GM12873 (cell line): ENCODE results near the gene C17orf75.

Experiments
- TF ChIP-seq, protein P1 (sequence below): IDR thresholded peaks from 2 replicates; pipeline ENCODE4 v1.5.1; 2012; ENCODE audit warnings: low read depth, mild to moderate bottlenecking, moderate library complexity, low read length, control low read depth; ENCODE audit not compliant: insufficient read depth; ENCODE audit errors: missing control alignments

The C17orf75 gene

DNA sequence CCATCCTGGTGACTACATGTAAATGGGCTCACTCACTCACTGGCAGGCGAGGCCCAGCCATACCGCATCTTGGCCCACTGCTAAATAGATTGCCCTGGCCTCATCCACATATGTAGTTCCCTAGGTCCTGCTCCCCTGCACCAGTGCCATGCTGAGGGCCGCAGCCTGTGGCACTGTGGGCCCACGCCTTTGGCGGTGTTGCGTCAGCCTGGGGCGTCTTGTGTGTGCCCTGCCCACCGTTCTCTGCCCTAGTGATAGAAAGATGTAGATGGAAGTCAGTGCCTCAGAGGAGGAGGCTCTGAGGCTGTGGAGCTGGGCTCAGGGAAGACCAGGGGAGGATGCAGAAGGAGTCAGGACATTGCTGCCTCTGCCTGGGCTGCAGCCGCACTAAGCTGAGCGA lies 18.9 kb downstream of the C17orf75 start:
- TF ChIP-seq, protein P1, sequence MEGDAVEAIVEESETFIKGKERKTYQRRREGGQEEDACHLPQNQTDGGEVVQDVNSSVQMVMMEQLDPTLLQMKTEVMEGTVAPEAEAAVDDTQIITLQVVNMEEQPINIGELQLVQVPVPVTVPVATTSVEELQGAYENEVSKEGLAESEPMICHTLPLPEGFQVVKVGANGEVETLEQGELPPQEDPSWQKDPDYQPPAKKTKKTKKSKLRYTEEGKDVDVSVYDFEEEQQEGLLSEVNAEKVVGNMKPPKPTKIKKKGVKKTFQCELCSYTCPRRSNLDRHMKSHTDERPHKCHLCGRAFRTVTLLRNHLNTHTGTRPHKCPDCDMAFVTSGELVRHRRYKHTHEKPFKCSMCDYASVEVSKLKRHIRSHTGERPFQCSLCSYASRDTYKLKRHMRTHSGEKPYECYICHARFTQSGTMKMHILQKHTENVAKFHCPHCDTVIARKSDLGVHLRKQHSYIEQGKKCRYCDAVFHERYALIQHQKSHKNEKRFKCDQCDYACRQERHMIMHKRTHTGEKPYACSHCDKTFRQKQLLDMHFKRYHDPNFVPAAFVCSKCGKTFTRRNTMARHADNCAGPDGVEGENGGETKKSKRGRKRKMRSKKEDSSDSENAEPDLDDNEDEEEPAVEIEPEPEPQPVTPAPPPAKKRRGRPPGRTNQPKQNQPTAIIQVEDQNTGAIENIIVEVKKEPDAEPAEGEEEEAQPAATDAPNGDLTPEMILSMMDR: no peak

DNA sequence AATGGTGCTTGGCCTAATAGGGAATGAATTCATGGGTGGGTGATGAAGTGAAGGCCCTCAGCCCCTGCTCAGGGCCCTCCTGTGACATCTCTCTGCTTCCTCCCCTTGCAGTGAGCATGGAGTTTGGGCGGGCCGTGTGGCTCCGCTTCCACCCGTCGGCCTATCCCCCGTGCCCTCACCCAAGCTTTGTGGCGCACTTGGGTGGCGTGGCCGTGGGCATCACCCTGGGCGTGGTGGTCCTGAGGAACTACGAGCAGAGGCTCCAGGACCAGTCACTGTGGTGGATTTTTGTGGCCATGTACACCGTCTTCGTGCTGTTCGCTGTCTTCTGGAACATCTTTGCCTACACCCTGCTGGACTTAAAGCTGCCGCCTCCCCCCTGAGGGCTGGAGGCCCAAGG lies 21.1 kb downstream of the C17orf75 start:
- TF ChIP-seq, protein P1: no peak

DNA sequence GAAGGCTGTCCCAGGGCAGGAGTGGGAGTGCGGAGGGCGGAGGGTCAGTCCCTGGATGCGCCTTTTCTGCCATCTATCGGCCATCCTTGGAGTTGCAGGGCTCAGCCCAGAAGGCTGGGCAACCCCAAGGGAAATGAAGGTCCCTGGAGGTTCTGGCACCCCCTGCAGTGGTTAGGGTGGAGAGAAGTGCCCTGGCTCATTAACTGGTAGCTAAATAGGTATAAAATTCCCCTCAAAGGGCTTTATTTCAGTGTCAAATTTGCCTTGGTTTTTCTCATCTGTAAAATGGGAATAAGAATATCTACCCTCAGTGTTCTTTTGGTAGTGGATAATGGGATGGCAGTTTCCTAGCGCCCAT lies 22.4 kb downstream of the C17orf75 start:
- TF ChIP-seq, protein P1: peak; percentile 99

DNA sequence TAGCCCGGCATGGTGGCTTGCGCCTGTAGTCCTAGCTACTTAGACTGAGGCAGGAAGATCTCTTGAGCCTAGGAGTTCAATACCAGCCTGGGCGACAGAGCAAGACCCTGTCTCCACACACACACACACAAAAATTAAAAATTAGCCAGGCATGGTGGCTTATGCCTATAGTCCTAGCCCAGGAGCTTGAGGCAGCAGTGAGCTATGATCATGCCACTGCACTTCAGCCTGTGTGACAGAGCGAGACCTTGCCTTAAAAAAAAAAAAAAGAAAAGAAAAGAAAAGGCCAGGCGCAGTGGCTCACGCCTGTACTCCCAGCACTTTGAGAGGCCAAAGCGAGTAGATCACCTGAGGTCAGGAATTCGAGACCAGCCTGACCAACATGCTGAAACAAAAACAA lies 23.9 kb downstream of the C17orf75 start:
- TF ChIP-seq, protein P1: no peak

DNA sequence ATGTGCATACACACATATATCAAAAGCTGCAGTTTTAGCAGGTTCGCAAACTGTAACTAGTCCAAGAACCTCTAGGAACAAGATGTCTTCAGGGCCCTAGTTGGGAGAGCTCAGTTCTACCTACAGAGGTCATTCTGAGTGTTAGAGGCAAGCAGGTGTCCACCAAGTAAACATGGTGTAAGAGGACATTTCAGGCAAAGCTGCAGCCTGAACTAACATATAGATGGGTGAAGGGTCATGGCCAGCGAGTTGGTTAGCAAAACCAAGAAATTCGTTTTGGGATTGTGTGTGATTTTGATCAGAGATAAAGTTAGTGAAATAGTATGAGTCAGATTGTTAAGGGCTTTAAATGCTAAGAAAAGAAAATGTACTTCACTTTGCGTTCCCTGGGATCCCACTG lies 24.6 kb downstream of the C17orf75 start:
- TF ChIP-seq, protein P1: no peak

DNA sequence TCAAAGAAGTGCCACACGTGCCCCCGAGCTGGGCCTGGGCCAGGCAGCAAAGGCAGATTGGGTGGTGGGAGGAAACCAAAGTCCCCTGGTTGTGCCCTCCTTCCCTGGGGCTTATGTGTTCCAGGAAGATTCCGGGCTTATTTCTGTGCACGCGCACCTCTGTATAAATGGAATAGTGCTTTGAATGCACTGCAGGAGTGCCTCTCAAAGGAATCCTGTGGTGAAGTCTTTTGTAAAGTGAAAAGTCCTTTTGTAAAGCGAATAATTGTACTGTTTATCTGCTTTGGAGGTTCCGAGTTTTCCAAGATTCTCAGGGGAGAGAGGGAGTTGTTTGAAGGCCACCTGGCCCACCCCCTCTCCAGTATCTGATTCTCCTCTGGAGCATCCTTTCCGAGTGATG lies 26.8 kb downstream of the C17orf75 start:
- TF ChIP-seq, protein P1: no peak

DNA sequence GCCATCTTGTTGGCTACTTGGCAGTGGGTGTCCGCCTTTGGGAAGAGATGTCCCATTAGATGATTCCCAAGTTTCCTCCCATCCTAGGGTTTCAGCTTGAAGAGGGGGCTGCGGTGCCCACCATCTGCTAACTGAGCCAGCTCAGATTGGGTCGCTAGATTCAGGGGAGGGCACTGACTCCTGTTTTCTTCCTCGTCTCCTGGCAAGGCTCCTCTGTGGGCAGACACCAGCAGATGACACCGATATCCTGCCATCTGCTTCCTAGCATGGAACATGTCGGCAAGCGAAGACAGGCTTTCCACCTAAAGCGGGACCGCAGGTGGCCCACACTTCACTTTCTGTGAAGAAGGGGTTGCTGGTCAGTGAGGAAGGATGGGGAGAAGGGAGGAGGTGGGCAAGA lies 27.3 kb downstream of the C17orf75 start:
- TF ChIP-seq, protein P1: no peak
